HG02938 (cell line): ENCODE data around the gene CDKN2C.

Experiments used
- ATAC-seq: cut with Tn5 transposase; IDR thresholded peaks from one replicate; pipeline ENCODE4 v1.9.1; 2021; ENCODE audit warnings: mild to moderate bottlenecking, moderate library complexity; ENCODE audit not compliant: unreplicated experiment

CDKN2C gene

DNA sequence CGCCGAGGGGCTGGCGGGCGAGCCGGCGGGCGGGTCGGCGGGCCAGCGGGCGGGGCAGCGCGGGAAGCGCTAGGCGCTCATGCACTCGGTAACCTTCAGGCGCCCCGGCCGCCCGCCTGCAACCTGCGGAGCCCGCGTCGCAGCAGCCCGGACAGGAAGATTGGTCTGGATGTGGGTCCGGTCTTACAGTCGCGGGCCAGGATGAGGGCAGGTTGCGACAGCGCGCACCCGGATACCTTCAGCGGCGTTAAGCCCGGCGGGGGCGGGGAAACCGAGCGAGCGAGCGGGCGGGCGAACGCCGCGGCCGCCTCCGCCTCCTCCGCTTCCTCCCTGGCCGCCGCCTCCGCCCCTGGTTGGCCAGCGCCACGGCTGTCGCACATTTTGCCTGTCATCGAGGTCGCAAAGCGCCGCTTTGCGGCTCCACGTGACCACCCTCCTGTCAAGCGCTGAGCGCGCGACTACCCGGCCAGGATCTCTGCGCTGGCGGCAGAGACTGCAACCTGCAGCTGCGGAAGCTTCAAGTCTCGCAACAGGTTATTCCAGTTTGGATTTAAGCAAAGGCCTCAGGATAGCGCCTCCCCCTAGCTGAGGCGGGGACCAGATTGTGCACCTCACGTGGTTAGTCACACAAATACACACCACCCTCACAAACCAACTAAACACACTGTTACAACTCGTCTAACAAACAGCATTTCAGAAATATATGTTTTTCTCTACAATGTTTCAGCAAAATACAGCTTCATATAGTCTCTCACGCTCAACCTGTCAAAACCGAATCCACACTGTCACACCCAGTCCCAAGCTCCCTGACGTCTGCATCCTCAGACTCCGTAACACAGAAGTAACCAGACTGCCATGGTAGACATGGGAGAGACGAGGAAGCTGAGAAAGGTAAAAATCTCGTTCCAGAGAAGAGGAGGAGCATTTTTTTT is 9.9 kb upstream of the CDKN2C start, which contains the start of gene FAF1:
Gene FAF1 (minus strand): TSS at position 355 of the 932 bp plus-strand sequence. CDS start 456 bp downstream, outside the sequence.
- peak; percentile 86 for ATAC-seq

DNA sequence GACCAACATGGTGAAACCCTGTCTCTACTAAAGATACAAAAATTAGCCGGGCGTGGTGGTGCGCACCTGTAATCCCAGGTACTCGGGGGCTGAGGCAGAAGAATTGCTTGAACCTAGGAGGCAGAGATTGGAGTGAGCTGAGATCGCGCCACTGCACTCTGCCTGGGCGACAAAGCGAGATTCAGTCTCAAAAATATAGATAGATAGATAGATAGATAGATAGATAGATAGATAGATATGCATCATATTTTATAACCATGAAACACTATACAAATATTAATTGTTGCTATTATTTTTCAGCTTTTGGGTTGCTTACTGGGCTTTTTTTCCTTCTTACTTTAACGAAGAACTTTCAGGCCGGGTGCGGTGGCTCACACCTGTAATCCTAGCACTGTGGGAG is 5.2 kb upstream of the CDKN2C start:
- ATAC-seq = no peak

DNA sequence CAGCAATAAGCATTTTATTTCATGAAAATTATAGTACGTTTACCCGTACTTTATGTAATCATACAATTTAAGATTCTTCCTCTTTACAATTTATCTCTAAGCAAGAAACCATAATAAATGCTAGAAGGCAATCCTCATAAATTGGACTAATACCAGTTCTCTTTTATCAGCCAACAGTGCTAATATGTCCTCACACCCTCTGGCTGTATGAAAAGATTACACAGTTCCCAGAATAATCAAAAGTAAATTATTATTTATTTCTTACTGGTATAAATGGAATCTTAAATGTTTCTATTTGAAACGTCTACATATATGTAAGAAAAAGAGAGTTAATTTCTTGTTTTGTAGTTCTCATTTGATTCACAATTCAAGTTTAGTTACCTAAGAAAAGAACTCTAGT is 3.1 kb upstream of the CDKN2C start:
- ATAC-seq = no peak

DNA sequence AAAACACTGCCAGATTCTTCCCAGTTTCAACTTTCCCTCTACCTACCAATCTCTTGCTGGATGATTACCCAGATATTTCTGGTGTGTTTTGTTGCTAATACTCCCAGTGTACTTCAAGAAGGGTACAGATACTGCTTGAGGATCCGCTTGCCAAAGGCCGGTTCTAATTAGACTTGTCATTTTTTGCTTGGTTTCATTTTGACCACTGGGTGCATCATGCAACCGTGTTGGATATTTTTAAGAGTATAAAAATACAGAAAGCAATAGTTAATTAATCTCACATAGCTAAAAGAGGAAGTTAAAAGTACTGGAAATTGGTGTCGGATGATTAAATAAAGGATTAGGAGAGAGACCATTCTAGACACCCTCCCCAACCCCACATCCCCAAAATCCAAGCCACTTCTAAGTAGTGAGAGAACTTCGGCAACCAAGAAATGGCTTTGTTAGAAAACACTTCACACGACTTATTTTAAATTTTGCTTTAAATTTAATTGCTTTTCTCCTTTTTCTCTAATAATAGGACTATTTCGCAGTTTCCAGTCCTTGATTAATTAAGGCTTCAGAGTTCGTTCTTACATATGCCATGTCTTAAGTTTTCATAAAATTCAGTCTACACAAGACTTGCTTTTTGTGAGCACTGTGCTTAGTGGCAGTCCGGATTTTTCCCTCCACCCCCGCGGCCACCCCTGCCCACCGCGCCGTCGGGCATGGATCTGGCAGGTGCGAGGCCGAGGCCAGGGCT is 2.5 kb upstream of the CDKN2C start:
- no peak for ATAC-seq

DNA sequence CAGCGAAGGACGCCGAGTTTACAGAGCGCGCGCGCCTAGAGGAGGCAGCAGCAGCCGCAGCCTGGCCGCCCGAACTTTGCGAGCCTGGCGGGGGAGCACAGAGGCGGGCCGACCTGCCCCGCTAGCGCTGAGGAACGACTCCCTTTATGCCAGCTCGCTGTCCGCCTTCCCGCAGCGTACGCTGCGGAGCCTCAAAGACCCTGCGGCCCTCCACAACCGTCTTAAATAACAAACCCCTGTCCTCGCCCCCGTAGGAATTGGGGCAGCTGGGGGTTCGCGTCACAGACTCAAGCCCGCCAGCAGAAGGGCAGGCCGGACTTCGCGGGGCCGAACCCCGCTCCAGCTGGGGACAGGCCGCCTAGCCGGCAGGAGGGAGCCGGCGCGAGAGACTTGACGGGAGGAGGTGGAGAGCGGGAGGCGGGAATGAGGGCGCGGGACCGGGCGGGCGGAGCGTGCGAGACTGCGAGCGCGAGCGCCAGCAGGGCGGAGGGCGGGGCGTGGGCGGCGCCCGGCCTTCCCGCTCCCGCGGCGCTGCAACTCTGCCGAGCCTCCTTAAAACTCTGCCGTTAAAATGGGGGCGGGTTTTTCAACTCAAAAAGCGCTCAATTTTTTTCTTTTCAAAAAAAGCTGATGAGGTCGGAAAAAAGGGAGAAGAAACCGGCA is 1.8 kb upstream of the CDKN2C start:
- peak; percentile 62 for ATAC-seq

DNA sequence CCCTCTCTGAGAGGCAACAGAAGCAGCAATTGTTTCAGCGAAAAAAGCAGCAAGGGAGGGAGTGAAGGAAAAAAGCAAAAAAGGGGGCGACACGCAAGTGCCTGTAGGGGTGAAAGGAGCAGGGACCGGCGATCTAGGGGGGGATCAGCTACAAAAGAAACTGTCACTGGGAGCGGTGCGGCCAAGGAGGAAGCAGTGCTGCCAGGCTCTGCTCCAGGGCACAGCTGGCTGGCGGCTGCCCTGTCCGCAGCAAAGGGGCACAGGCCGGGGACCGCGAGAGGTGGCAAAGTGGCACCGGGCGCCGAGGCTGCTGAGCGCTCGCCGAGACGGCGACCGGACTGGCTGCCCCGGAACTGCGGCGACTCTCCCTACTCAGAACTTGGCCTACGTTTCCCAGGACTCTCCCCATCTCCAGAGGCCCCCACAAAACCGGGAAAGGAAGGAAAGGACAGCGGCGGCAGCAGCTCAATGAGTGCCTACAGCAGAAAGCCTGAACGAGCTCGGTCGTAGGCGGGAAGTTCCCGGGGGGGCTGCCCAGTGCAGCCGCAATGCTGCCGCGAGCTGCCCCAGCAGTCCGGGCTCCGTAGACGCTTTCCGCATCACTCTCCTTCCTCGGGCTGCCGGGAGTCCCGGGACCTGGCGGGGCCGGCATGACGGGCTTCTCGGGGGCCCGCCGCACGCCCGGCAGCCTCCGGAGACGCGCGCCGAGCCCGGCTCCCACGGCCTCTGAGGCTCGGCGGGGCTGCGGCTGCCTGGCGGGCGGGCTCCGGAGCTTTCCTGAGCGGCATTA is 1.0 kb upstream of the CDKN2C start:
- peak; percentile 16 for ATAC-seq

DNA sequence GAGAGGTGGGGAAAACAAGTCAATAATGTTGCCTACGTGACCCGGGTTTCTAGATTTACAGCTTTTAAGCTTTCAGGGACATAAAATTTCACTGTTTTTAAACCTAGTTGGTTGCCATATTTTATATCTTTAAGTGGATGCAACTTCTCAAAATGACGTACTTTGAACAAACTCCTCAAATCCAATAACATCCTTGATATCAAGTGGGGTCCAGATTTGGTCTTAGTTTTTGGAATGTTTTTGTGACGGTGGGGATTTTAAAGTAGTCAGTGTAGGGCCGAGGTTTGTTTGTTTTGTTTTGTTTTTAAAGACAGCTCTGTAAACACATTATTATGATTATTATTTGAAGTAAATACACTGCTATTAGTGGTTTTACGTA is 453 bp downstream of the CDKN2C start:
- ATAC-seq = no peak

DNA sequence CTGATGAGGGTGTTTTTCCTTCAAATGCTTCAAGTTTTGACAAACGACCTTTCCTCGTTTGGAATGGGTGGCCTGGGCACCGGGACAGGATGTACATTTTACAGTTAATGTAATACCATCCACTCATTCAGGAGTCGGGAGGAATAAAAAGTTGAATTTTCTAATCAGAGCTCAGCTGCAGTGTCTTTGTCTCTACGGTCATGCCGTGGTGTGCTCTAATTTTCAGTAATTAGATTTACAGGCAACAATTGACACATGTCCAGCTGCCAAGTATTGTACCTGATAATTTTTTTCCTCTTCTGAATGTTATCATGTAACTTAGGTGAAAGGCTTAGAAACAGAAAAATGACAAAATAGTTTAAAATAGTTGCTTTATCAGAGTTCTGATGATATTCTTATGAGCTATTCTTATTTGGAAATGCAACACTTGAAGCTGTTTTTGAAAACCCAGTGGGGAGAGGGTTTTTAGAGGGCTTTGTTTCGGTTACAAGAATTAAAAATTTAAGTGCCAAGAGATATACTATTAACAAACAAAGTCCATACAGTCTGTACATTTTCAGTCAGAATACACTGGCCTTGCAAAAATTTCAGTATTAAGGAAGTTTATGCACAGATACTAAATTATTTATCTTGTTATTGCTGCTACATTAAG is 1.0 kb downstream of the CDKN2C start:
- ATAC-seq = no peak

DNA sequence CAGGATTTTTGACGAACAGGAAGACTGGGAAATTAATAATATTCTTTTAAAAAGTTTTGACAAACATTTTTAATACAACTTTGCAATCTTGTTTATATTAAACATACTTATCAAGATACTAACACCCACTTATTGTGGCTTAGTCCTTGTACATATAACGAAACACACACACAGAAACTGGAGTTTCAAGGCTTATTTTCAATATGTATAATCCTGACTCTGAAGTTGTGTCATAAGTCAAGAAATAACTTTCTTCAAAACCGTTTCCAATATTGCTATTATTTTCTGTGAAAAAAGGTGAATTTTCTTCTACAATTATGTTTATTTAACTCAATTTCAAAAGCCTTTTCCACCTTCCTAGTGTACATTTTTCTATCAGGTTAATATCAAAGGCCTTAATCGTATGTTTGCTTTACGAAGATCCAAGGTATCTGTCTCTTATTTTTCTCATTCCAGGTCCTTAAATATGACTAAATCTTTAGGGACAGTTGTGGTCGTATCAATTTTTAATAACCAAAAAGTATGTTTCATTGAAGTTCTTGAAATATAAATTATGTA is 1.8 kb downstream of the CDKN2C start:
- ATAC-seq = no peak

DNA sequence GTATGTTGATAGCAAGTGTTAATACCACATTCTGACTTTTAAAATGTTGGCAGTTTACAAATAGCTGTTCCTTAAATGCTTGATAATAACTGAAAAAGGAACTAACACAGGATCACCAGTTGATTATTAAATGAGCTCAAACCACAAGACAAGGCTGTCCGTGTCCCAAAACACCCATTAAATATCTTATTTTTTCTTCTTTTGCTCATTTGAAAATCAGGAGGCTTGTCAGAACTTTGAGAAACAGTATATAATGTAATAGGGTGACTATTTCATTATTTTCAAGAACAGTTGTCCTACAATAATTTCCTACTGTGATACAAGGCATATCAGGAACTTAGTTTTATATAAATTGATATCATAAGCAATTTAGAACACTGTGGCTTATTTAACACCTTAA is 2.7 kb downstream of the CDKN2C start:
- no peak for ATAC-seq

DNA sequence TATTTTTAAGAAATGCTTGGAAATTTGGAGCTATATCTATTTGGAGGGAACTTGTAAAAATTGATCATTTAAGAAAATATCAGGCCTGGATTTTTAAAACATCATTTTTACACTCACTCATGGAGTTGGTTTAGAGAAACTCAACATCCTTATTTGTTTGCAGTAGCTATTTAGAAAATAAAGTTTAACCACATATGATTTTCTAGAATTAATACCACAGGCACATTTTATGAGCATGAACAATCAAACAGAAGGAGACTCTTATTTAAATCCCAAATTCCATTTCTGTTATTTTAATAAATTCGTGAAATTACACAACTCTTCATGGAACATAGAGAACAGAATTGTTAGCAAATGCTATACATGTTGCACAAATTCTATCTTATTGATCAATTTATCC is 3.2 kb downstream of the CDKN2C start:
- no peak for ATAC-seq

DNA sequence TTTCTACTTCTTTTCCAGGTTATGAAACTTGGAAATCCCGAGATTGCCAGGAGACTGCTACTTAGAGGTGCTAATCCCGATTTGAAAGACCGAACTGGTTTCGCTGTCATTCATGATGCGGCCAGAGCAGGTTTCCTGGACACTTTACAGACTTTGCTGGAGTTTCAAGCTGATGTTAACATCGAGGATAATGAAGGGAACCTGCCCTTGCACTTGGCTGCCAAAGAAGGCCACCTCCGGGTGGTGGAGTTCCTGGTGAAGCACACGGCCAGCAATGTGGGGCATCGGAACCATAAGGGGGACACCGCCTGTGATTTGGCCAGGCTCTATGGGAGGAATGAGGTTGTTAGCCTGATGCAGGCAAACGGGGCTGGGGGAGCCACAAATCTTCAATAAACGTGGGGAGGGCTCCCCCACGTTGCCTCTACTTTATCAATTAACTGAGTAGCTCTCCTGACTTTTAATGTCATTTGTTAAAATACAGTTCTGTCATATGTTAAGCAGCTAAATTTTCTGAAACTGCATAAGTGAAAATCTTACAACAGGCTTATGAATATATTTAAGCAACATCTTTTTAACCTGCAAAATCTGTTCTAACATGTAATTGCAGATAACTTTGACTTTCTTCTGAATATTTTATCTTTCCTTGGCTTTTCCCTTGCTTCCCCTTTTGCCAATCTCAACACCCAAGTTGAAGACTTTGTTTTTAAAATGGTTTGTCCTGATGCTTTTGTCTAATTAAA is 4.0 kb downstream of the CDKN2C start:
- no peak for ATAC-seq

DNA sequence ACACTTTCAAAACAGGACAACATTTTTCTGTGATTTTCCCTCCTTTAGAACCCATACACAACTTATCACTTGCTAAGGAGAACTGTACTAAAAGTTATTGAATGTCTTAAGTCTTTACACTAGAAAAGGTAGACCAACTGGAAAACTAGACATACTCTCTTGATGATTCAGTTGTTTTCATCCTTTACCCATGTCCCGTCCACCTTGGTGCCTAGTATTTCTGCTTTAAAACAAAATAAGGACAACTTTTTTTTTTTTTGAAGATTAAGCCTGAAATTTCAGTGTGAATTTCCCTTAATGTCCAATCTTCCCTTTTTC is 4.5 kb downstream of the CDKN2C start:
- ATAC-seq = no peak

DNA sequence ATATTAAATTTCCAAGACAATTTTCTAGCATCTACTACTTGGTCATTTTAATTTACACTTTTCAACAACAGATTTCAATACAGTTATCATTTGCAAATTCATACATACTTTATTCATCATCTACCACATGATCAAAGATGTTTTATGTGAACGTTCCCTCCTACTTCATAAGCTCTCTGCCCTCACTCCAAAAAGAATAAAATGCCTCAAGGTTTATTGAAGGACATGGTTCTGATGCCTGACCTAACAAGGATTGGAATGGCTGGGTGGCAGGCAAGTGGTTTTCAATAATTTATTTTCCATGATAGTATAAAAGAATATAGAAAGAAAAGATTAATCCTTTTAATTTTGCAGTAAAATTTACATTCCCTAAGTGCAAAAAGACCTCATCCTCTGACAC is 5.4 kb downstream of the CDKN2C start:
- no peak for ATAC-seq

DNA sequence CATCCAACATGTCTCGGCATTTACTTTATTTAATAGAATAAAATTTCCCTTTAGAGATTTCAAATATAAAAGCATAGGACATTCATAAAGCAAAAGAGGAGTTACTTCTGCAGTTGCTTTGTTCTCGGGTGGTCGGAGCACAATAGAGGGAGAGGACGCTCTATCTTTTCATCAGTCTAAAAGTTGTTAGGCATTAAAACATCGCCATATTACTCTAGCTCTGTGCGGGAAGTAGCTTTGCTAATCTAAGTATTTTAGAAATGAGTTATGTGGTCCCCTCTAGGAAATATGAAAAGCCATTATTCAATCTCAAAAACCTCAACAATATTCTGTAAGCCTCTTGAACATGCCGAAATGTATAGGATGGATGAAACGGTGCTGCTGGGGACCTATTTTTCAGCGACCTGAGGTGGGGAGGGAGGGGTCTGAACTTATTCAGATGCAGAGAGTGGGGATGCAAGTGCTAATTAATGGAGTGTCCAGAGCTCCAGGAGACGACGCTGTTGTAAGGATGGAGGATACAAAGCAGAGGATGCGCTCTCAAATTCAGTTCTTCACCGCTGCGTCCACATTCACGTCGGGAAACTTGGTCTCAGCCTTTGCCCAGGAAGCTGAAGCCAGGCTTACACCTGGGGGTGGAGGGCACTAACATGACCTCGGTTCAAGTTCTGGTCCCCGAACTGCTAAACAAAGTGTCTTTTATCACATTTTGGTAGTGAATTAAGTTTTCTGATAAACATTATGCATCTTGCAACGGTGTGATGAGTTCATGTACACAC is 6.3 kb downstream of the CDKN2C start:
- no peak for ATAC-seq

DNA sequence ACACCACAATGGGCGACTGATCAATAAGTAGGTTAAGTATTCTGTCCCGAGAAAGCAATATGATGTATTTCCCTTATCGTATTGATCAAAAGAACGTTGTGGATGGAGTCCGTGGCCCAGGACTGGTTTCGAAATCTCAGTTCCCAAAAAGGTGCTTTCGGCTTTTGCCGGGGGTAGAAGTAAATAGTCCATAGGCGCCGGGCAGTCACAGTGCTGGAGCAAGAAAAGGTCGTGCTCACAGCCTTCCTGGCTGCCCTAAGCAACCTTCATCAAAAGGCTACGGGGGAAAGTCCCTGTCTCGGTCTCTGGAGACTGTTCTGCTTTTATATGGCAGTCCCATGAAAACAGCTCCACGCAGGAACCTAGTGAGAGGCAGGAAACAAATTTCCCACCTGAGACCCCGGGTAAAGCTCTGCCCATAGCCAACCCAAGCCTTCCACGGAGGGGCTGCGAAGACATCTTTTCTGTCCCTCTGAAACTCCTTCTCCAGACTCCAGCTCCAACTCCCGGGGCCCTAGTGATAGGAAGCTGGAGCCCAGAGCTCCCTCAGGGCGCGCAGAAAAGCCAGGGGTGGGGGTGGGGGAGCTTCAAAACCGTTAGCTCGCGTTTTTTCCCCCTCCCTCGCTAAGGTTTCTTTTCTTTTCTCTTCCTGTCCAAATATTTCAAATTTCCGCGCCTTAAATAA is 7.0 kb downstream of the CDKN2C start:
- ATAC-seq = peak; percentile 52

DNA sequence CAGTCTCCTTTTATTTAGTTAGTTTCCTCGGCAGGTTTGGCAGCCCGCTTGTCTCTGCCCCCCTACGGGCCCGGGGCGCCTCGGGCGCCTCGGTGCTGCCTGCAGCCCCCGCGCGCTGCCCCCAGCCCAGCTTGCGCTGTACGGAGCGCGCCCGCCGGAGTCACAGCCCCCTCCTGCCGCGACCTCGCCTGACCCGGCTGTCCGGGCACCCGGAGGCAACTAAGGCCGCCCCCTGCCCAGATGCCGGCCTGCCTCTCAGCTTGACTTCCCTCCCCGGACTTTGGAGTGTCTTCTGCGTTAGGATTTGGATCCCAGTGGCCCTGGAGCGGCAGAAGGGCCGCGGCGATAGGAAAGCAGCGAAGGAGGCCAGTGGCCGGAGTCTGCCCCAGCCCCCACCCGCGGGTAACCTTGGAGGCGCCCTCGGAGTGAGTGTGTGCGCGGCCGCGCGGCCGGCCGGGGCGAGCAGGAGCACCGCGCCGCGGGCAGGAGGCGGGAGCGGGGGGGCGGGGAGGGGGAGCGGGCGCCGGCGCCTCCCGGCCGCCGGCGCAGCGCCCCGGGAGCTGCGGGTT is 7.6 kb downstream of the CDKN2C start:
- ATAC-seq = peak; percentile 41
